ENCODE results near the gene ZMYND10. TPM values are rescaled to one million over a fixed set of nuclear protein-coding genes. Genes with fewer than 3 reads are reported as not detected.

The ZMYND10 gene
- total RNA-seq, 1 experiment from 2014 or later, result 1.4 TPM

DNA sequence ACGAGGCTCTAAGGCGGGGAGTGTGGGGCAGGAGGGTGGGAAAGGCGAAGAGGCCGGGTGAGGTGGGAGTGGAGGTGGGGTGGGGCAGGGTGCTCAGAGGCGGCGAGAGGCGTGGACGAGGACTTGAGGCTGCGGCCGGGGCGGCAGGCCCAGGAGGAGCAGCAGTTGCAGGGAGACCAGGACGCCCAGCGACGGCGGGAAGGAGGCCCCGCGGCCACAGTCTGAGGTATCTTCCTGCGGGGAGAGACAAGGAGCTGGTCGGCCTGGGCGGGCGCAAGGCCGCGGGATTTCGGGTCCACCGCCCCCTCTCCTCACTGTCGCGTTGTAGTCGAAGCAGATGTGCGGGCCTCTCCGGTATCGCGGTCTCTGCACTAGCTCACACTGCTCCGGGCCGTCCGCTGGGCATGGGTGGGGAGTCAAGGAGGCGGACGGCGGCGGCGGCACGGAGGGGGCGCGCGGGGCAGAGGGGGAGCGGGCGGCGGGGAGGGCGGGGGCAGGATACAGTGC is 19.1 kb upstream of the ZMYND10 start:
- no CpG with 5 or more reads among the region's 48 CpGs for WGBS (ENCODE audit: extremely low coverage, insufficient read length, low lambda C conversion rate)
- H3K9me3 ChIP-seq (ENCODE audit: control insufficient read depth, low read depth, low read length), result no peaks in the 10 kb centered on the region
- no peaks in the 10 kb centered on the region; a peak in 1 of 5 replicates for H3K9me3 Mint-ChIP-seq
- H3K27ac Mint-ChIP-seq, result no peak overlapping the region
- no peaks in the 10 kb centered on the region for H3K79me1 ChIP-seq (ENCODE audit: insufficient read depth, low read depth, low read length, poor library complexity, severe bottlenecking)
- H2BK120ac ChIP-seq (ENCODE audit: low read depth, low read length, poor library complexity, severe bottlenecking), result no peak overlapping the region
- peak overlapping the region; percentile 68 to 85 for H3K4me3 Mint-ChIP-seq
- no peak overlapping the region for H2AK5ac ChIP-seq (ENCODE audit: insufficient read length, low read length)
- H4K20me1 ChIP-seq (ENCODE audit: control insufficient read depth, insufficient read depth, insufficient read length), result no peaks in the 10 kb centered on the region
- no peak overlapping the region for H3K23ac ChIP-seq (ENCODE audit: insufficient read length, low read depth, low read length)
- H3K4me2 ChIP-seq (ENCODE audit: insufficient read depth, insufficient read length, low read length), result peak overlapping the region; percentile 63
- H3K27me3 Mint-ChIP-seq (ENCODE audit: low read depth), result peaks cover 17% of the 10 kb centered on the region
- peaks cover 12 to 17% of the 10 kb centered on the region in 2 experiments for H3K4me1 Mint-ChIP-seq
- no peak overlapping the region for H2BK20ac ChIP-seq (ENCODE audit: low read depth, low read length, poor library complexity, severe bottlenecking)
- H2AFZ ChIP-seq (ENCODE audit: low read length), result no peak overlapping the region
- H2BK15ac ChIP-seq (ENCODE audit: low read depth, low read length), result no peak overlapping the region
- H3K18ac ChIP-seq (ENCODE audit: insufficient read length, low read depth, low read length), result no peak overlapping the region
- no peak overlapping the region for H3K14ac ChIP-seq (ENCODE audit: insufficient read depth, low read length)
- H3K4ac ChIP-seq (ENCODE audit: low read depth, low read length), result no peak overlapping the region
- no peak overlapping the region for H2BK5ac ChIP-seq (ENCODE audit: insufficient read length, low read length)
- H3K4me1 ChIP-seq (ENCODE audit: insufficient read depth, low read length), result no peaks in the 10 kb centered on the region
- no peak overlapping the region for H2BK12ac ChIP-seq (ENCODE audit: insufficient read length, low read depth, low read length)
- peak overlapping the region; percentile 12 for H3K9ac ChIP-seq (ENCODE audit: extremely low read depth, insufficient read length, low read length)
- H3K36me3 Mint-ChIP-seq (ENCODE audit: insufficient read depth in 1 of 3, low read depth in 3 of 3), result no peaks in the 10 kb centered on the region
- H3K27me3 ChIP-seq (ENCODE audit: insufficient read depth, low read length), result no peaks in the 10 kb centered on the region
- H4K8ac ChIP-seq (replicated peaks; ENCODE audit: insufficient read length, low read depth, low read length), result no peak overlapping the region
- H4K5ac ChIP-seq (ENCODE audit: insufficient read length, low read depth, low read length), result no peak overlapping the region
- peaks cover 10% of the 10 kb centered on the region for H3K23me2 ChIP-seq (ENCODE audit: insufficient read length, low read depth, low read length, poor library complexity, severe bottlenecking)
- H3K27ac ChIP-seq (ENCODE audit: insufficient read length, low read depth, low read length), result no peak overlapping the region
- H3T11ph ChIP-seq (ENCODE audit: low read length), result no peak overlapping the region
- H3K79me2 ChIP-seq (ENCODE audit: insufficient read depth, low read length), result no peaks in the 10 kb centered on the region
- no peak for DNase-seq
- no peak overlapping the region for H3K56ac ChIP-seq (ENCODE audit: insufficient read length, low read depth, low read length)
- H4K91ac ChIP-seq (ENCODE audit: insufficient read length, low read depth, low read length), result no peak overlapping the region
- TF ChIP-seq, protein P1, sequence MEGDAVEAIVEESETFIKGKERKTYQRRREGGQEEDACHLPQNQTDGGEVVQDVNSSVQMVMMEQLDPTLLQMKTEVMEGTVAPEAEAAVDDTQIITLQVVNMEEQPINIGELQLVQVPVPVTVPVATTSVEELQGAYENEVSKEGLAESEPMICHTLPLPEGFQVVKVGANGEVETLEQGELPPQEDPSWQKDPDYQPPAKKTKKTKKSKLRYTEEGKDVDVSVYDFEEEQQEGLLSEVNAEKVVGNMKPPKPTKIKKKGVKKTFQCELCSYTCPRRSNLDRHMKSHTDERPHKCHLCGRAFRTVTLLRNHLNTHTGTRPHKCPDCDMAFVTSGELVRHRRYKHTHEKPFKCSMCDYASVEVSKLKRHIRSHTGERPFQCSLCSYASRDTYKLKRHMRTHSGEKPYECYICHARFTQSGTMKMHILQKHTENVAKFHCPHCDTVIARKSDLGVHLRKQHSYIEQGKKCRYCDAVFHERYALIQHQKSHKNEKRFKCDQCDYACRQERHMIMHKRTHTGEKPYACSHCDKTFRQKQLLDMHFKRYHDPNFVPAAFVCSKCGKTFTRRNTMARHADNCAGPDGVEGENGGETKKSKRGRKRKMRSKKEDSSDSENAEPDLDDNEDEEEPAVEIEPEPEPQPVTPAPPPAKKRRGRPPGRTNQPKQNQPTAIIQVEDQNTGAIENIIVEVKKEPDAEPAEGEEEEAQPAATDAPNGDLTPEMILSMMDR (conservative IDR thresholded peaks at IDR 0.05), result no peak
